SK-N-MC (cell line): ENCODE results near the gene GOLGB1.

Source experiments
- DNase-seq: peaks from one replicate; pipeline ENCODE4 v3.0.0-alpha.2; 2011; ENCODE audit warnings: low read depth, low spot score
- H3K27ac ChIP-seq: fragments of 200-600 bp; sonication (generic); 2 replicates; pipeline ENCODE4 v1.5.1; 2016; ENCODE audit warnings: mixed run types
- H3K36me3 ChIP-seq: fragments of 200-600 bp; sonication (generic); 2 replicates; pipeline ENCODE4 v1.6.1; 2017; ENCODE audit warnings: antibody characterized with exemption, low read length, mixed read lengths; ENCODE audit not compliant: insufficient read depth
- H3K4me3 ChIP-seq: fragments of 200-600 bp; sonication (generic); 2 replicates; pipeline ENCODE4 v1.5.1; 2016
- H3K9ac ChIP-seq: fragments of 200-600 bp; sonication (generic); 2 replicates; pipeline ENCODE4 v1.8.0; 2017; ENCODE audit warnings: mixed run types, mixed read lengths; ENCODE audit not compliant: insufficient read length
- H3K9me3 ChIP-seq: fragments of 200-600 bp; sonication (generic); 2 replicates; pipeline ENCODE4 v1.6.1; 2017; ENCODE audit warnings: low read depth, mild to moderate bottlenecking, antibody characterized with exemption, low read length, moderate library complexity, mixed read lengths
- EZH2 ChIP-seq: fragments of 200-600 bp; sonication (generic); IDR thresholded peaks from one replicate; pipeline ENCODE4 v1.6.1; 2017; ENCODE audit warnings: antibody characterized with exemption
- FOXP2 ChIP-seq: optimal IDR thresholded peaks from 2 replicates; pipeline ENCODE3; 2011; ENCODE audit warnings: mild to moderate bottlenecking, moderate library complexity; ENCODE audit not compliant: insufficient read depth; ENCODE audit errors: extremely low read length, control extremely low read depth
- POLR2AphosphoS5 ChIP-seq: IDR thresholded peaks from 2 replicates; pipeline ENCODE4 v1.6.1; 2012; ENCODE audit warnings: mild to moderate bottlenecking, low read depth, low read length, borderline replicate concordance

The GOLGB1 gene

DNA sequence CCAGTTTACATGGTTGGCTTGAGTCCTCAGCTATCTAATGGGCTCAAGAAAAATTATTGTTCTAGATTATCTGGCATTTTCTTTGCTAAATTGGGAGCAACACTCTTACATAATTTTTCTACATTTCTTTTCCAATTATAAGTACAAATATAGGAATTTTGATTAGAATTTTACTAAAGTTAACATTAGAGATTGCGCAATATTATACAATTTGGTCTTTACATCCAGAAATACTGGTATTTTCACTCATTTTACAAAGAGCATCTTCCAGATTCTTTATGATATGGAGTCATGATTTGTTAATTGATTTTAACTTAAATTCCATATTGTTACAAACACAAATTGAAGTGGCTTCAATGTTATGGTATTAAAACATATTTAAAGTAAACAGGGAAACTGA, 19.7 kb upstream of the GOLGB1 start:
- H3K9ac ChIP-seq, result no peak overlapping the region
- peaks cover 54% of the 10 kb centered on the region for H3K36me3 ChIP-seq
- DNase-seq, result no peak
- H3K27ac ChIP-seq, result no peak overlapping the region
- no peaks in the 10 kb centered on the region for H3K9me3 ChIP-seq
- TF ChIP-seq POLR2AphosphoS5 (no peak), EZH2 (no peak), FOXP2 (no peak)
- no peak overlapping the region for H3K4me3 ChIP-seq

DNA sequence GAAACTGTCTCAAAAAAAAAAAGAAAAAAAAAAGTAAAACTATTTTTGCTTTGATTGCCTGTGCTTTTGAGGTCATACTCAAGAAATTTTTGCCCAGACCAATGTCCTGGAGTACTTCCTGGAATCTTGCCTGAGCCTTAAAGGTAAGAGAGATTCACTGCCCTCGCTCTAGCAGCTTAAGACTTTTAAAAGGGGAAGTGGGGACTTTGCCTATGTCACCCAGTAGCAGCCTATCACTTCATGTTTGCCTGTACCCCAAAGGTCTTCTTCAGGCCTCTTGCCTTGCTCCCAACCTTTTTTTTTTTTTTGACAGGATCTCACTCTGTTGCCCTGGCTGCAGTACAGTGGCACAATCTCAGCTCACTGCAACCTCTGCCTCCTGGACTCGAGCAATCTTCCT, 18.9 kb upstream of the GOLGB1 start:
- DNase-seq, result no peak
- H3K9ac ChIP-seq, result no peak overlapping the region
- no peak overlapping the region for H3K4me3 ChIP-seq
- no peak for TF ChIP-seq EZH2
- TF ChIP-seq POLR2AphosphoS5, result no peak
- no peak for TF ChIP-seq FOXP2
- no peak overlapping the region for H3K27ac ChIP-seq
- H3K36me3 ChIP-seq, result peaks cover 46% of the 10 kb centered on the region
- H3K9me3 ChIP-seq, result no peaks in the 10 kb centered on the region

DNA sequence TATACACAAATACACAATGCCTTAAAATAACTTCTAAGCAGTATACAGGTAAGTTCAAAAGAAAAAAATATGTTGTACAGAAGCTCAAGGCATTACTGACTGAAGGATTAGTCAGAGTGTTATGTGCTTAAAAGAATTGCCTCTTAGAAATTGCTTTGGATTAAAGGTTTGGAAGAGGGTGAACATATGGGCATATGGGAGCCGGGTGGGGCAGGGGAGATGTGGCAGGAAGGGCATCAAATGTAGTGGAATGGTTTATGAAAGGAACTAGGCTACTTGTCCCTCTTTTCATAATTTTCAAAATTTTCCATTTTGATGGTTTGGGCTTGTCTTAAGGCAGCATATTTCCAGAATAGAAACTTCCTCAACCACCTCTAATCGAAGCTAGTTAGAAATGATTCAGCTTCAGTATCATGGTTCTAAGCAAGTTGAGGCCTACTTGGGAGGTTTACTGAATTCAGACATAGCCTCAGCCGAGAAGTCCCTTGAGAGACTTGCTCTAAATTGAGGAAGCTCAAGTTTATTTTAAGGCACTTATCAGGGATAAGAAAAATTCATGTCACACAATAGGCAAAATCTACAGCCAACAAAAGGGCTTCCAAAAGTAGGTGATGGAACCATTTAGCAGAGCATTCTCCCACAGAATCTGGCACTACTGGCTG, 10.1 kb upstream of the GOLGB1 start:
- no peak for DNase-seq
- no peak overlapping the region for H3K9ac ChIP-seq
- no peaks in the 10 kb centered on the region for H3K36me3 ChIP-seq
- H3K27ac ChIP-seq, result no peak overlapping the region
- no peak overlapping the region for H3K4me3 ChIP-seq
- TF ChIP-seq EZH2 (no peak), FOXP2 (no peak), POLR2AphosphoS5 (no peak)
- no peaks in the 10 kb centered on the region for H3K9me3 ChIP-seq

DNA sequence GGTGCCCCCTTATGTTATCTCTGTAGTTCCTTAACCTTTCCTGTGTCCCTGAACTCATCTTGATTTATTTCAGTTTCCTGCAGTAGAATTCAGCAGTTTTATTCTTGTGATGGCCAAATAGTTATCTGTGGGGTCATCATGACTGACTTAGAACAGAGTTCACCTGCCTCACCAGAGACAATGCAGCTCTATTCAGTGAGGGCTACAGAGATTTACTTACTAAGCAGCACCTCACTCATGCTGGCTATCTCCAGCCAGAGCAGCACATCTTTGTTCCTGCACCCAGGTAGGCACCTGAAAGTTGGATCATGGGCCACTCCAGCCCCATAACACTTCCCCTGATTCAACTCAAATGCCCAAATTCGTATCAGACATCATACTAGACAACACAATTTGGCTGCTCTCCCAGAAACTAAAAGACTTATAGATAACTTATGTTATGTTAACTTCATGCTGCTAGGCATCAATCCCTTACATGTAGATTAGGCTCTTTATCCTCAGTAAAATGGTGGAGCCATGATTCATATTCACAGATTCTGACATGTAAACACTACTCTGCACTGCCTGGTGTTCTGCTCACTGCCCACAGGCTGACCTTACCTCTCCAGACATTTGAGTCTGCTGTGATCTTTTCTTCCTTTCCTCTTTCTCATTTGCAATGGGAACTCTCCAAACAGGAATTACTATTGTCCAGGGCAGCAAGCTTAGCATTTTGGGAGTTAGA, 9.3 kb upstream of the GOLGB1 start:
- no peak overlapping the region for H3K9ac ChIP-seq
- no peaks in the 10 kb centered on the region for H3K36me3 ChIP-seq
- TF ChIP-seq EZH2 (no peak), FOXP2 (no peak)
- no peak for DNase-seq
- no peak overlapping the region for H3K4me3 ChIP-seq
- no peaks in the 10 kb centered on the region for H3K9me3 ChIP-seq
- H3K27ac ChIP-seq, result no peak overlapping the region

DNA sequence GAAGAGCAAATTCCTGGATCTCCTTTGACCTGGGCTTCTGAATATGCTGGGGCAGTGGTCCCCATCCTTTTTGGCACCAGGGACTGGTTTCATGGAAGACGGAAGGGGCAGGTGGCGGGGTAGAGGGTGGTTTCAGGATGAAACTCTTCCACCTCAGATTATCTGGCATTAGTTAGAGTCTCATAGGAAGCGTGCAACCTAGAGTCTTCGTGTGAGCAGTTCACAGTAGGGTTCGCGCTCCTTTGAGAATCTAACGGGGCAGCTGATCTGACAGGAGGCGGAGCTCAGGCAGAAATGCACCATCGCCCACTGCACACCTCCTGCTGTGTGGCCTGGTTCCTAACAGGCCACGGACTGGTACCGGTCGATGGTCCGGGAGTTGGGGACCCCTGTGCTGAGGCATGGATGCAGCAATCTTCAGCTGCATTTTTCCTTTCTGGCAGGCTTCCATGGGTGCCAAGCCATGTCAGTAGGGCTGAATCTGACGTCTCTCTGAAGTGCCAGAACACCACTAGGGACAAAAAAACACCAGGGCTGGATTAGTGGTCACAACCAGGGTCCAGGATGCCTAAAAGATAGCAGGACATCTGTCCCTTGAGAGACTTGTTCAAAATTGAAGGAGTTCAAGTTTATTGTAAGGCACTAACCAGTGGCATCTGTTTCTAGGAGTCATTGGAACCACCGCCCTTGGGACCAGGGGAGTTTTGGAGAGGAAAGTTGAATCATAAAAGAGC, 8.4 kb upstream of the GOLGB1 start:
- no peak overlapping the region for H3K9ac ChIP-seq
- H3K9me3 ChIP-seq, result no peaks in the 10 kb centered on the region
- TF ChIP-seq POLR2AphosphoS5 (no peak), FOXP2 (no peak), EZH2 (no peak)
- H3K27ac ChIP-seq, result no peak overlapping the region
- H3K36me3 ChIP-seq, result no peaks in the 10 kb centered on the region
- DNase-seq, result no peak
- H3K4me3 ChIP-seq, result no peak overlapping the region

DNA sequence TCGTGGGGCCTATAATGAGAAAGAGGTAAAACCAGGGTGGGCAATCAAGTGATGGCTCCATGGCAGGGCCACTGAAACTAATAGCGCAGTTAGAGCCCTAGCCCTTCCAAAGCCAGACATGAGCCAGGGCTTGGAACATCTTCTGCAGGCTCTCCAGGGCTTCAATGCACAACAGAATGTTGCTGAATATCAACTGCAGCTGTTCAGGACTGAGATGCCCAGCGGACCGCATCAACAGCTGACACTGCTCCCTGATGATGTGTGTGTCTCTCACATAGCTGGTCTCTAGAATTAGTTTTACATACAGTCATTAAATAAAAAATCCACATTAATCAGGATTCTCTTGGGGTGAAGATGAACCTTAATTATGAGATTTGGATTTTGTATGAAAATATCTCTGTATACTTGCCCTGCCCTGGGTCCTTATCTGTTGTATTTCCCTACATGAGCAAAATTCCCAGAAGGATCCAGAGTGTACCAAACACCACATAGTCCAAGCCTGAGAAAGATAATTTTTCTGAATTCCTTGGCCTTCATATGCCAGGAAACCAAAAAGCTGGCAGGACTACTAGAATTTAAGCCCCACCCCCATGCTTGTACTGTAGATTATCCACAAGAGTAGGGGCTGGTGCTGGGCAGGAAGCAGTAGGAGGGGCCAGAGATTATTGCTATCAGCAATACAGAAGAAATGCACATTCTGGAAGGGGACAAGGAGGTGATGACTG, 7.7 kb upstream of the GOLGB1 start:
- no peak overlapping the region for H3K9ac ChIP-seq
- TF ChIP-seq FOXP2, result no peak
- TF ChIP-seq POLR2AphosphoS5, result no peak
- TF ChIP-seq EZH2, result no peak
- H3K27ac ChIP-seq, result no peak overlapping the region
- no peaks in the 10 kb centered on the region for H3K9me3 ChIP-seq
- no peak for DNase-seq
- no peaks in the 10 kb centered on the region for H3K36me3 ChIP-seq
- no peak overlapping the region for H3K4me3 ChIP-seq

DNA sequence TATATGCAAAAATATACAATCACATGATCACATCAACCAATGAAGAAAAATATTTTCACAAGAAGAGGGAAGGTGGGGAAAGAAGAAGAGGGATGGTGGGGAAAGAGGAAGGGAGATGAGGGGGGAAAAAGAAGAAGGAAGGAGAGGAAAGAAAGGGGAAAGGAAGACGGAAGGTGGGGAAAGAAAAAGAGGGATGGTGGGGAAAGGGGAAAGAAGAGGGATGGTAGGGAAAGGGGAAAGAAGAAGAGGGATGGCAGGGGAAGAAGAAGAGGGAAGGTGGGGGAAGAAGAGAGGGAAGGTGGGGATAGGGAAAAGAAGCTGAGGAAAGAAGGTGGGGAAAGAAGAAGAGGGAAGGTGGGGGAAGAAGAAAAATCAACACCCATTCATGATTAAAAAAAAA, 3.2 kb upstream of the GOLGB1 start:
- no peak for TF ChIP-seq POLR2AphosphoS5
- TF ChIP-seq FOXP2, result no peak
- no peak for TF ChIP-seq EZH2
- Histone ChIP-seq H3K4me3 (no peak overlapping the region), H3K9me3 (no peaks in the 10 kb centered on the region), H3K27ac (no peak overlapping the region), H3K36me3 (no peaks in the 10 kb centered on the region), H3K9ac (no peak overlapping the region)
- no peak for DNase-seq

DNA sequence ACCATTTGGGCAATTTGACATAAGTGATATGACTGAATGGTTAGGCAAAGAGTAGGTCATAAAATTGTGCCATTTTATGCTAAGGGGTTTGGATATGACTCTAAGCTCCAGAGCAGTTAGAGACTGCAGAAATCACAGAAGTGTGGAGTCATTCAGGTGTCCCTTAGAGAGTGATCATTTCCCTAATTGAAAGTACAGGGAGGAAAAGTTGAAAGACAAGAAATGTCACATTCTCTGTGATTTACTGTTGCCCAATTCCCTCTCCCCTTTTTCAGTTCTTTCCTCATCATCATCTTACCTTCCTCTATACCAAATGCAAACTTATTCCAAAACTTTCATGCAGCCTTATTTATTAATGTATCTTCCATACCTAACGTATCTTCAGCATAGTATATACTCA, 2.7 kb upstream of the GOLGB1 start:
- no peaks in the 10 kb centered on the region for H3K9me3 ChIP-seq
- TF ChIP-seq FOXP2 (no peak), EZH2 (no peak)
- no peak for DNase-seq
- H3K27ac ChIP-seq, result no peak overlapping the region
- no peak overlapping the region for H3K9ac ChIP-seq
- no peak overlapping the region for H3K4me3 ChIP-seq
- H3K36me3 ChIP-seq, result no peaks in the 10 kb centered on the region
